Measurements from ENCODE around the gene PAN3.

DNA sequence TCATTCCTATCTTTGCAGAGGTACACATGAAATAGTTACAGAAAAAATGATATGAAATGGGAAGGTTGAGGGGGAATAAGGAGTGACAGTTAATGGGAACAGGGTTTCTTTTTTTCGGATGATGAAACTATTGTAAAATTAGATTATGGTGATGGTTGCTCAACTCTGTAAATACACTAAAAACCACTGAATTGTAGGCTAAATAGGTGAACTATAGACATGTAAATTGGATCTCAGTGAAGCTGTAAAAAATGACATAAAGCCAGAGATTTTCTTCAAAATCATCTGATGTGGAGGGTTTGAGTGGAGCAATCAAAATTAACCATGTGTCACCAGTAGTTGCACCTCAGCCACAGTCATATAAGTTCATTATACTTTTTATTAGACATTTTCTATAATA, 31.4 kb upstream of the PAN3 start:
- no peak for TF ChIP-seq FOXM1 (IDR thresholded peaks at IDR 0.05; ENCODE audit: borderline replicate concordance)
- no peak for TF ChIP-seq SP1 (IDR thresholded peaks at IDR 0.05)
- TF ChIP-seq CTBP1 (IDR thresholded peaks at IDR 0.05; ENCODE audit: borderline replicate concordance), result no peak
- no peak for TF ChIP-seq FOXK2 (IDR thresholded peaks at IDR 0.05)
- no peak for TF ChIP-seq HDGF (IDR thresholded peaks at IDR 0.05; ENCODE audit: borderline replicate concordance)
- TF ChIP-seq BHLHE40 (IDR thresholded peaks at IDR 0.05; ENCODE audit: borderline replicate concordance), result no peak
- no peak for TF ChIP-seq ARNT (IDR thresholded peaks at IDR 0.05)
- TF ChIP-seq, protein P1, sequence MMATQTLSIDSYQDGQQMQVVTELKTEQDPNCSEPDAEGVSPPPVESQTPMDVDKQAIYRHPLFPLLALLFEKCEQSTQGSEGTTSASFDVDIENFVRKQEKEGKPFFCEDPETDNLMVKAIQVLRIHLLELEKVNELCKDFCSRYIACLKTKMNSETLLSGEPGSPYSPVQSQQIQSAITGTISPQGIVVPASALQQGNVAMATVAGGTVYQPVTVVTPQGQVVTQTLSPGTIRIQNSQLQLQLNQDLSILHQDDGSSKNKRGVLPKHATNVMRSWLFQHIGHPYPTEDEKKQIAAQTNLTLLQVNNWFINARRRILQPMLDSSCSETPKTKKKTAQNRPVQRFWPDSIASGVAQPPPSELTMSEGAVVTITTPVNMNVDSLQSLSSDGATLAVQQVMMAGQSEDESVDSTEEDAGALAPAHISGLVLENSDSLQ (IDR thresholded peaks at IDR 0.05), result no peak
- no peak for TF ChIP-seq SUZ12 (IDR thresholded peaks at IDR 0.05)
- TF ChIP-seq ELF4 (IDR thresholded peaks at IDR 0.05), result no peak
- TF ChIP-seq ZNF384 (IDR thresholded peaks at IDR 0.05), result no peak
- no peak for TF ChIP-seq NFRKB (IDR thresholded peaks at IDR 0.05)
- TF ChIP-seq FOXA1 (IDR thresholded peaks at IDR 0.05), result no peak
- no peak for TF ChIP-seq LEF1 (IDR thresholded peaks at IDR 0.05; ENCODE audit: borderline replicate concordance)
